OCI-LY1 (cell line): ENCODE measurements around the gene DHRS7B.

Experiments used
- H2AFZ ChIP-seq: fragments of 200-600 bp; sonication (generic), shearing (Covaris generic); 2 replicates; pipeline ENCODE4 v1.6.0; 2014; ENCODE audit warnings: antibody characterized with exemption, mild to moderate bottlenecking, low read length
- H3F3A ChIP-seq: fragments of 200-600 bp; sonication (generic), shearing (Covaris generic); 2 replicates; pipeline ENCODE4 v1.6.0; 2014; ENCODE audit warnings: mild to moderate bottlenecking, antibody characterized with exemption, low read length, moderate library complexity; ENCODE audit not compliant: insufficient read depth
- H3K27ac ChIP-seq: fragments of 200-600 bp; sonication (generic); 2 replicates; pipeline ENCODE4 v1.5.1; 2014; ENCODE audit warnings: low read length, mixed run types, mild to moderate bottlenecking, low read depth; ENCODE audit not compliant: poor library complexity, severe bottlenecking
- H3K27me3 ChIP-seq: fragments of 200-600 bp; sonication (generic); 2 replicates; pipeline ENCODE4 v1.6.0; 2014; ENCODE audit warnings: antibody characterized with exemption, mild to moderate bottlenecking, low read length, moderate library complexity; ENCODE audit not compliant: insufficient read depth
- H3K36me3 ChIP-seq: fragments of 200-600 bp; sonication (generic); 2 replicates; pipeline ENCODE4 v1.6.1; 2014; ENCODE audit warnings: mild to moderate bottlenecking, antibody characterized with exemption, low read length, moderate library complexity, mixed read lengths; ENCODE audit not compliant: insufficient read depth
- H3K4me1 ChIP-seq: fragments of 200-600 bp; sonication (generic); 2 replicates; pipeline ENCODE4 v1.5.1; 2014; ENCODE audit warnings: mild to moderate bottlenecking, low read length, moderate library complexity; ENCODE audit not compliant: insufficient read depth, severe bottlenecking
- H3K4me2 ChIP-seq: fragments of 200-600 bp; sonication (generic), shearing (Covaris generic); 2 replicates; pipeline ENCODE4 v1.6.1; 2014; ENCODE audit warnings: low read length
- H3K4me3 ChIP-seq: fragments of 200-600 bp; sonication (generic); 2 replicates; pipeline ENCODE4 v1.5.1; 2014; ENCODE audit warnings: low read length, low read depth, mild to moderate bottlenecking, mixed read lengths; ENCODE audit not compliant: poor library complexity, severe bottlenecking
- H3K79me2 ChIP-seq: fragments of 200-600 bp; shearing (Covaris generic); 2 replicates; pipeline ENCODE4 v1.6.1; 2016; ENCODE audit warnings: mixed run types, low read length, mixed read lengths; ENCODE audit not compliant: insufficient read depth
- H3K9ac ChIP-seq: fragments of 200-600 bp; sonication (generic), shearing (Covaris generic); 2 replicates; pipeline ENCODE4 v1.6.1; 2014; ENCODE audit warnings: mild to moderate bottlenecking, low read length, mixed read lengths
- H3K9me2 ChIP-seq: fragments of 200-600 bp; sonication (generic), shearing (Covaris generic); 2 replicates; pipeline ENCODE4 v1.6.1; 2014; ENCODE audit warnings: low read depth, mild to moderate bottlenecking, low read length, mixed read lengths
- H3K9me3 ChIP-seq: fragments of 200-600 bp; shearing (Covaris generic); 2 replicates; pipeline ENCODE4 v1.6.1; 2014; ENCODE audit warnings: low read length, mixed read lengths
- H4K20me1 ChIP-seq: fragments of 200-600 bp; sonication (generic), shearing (Covaris generic); 2 replicates; pipeline ENCODE4 v1.6.0; 2016; ENCODE audit warnings: mild to moderate bottlenecking, low read length; ENCODE audit not compliant: insufficient read depth
- EZH2 ChIP-seq: fragments of 200-600 bp; sonication (generic), shearing (Covaris generic); IDR thresholded peaks from 2 replicates; pipeline ENCODE4 v1.8.0; 2017; ENCODE audit warnings: borderline replicate concordance, mixed run types, mild to moderate bottlenecking, antibody characterized with exemption, low read length, moderate library complexity, mixed read lengths
- TF ChIP-seq, protein P1 (sequence below): fragments of 200-600 bp; sonication (generic), shearing (Covaris generic); IDR thresholded peaks from 2 replicates; pipeline ENCODE4 v1.5.1; 2017; ENCODE audit warnings: mild to moderate bottlenecking, antibody characterized with exemption, low read length, moderate library complexity, mixed read lengths

Gene DHRS7B

DNA sequence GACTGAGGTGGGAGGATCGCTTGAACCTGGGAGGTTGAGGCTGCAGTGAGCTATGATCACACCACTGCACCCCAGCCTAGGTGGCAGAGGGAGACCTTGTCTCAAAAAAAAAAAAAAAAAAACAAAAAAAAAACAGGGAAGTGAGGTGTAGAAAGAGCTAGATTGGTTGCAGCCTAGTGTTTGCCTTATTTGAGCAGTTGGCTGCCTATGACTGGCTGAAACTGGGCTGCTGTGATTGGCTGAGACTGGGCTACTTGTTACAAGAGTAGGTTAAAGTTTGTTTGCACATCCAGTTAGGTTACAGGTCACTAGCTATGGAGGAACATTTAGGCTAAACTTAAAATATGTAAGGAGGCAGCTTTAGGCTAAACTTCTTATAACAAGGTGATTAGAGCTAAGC, 5.7 kb downstream of the DHRS7B start:
- no peaks in the 10 kb centered on the region for H3K9me2 ChIP-seq
- H3K9ac ChIP-seq: no peak overlapping the region
- H3K4me2 ChIP-seq: no peak overlapping the region
- H2AFZ ChIP-seq: no peak overlapping the region
- no peaks in the 10 kb centered on the region for H3F3A ChIP-seq
- H3K4me3 ChIP-seq: no peak overlapping the region
- H3K36me3 ChIP-seq: no peaks in the 10 kb centered on the region
- TF ChIP-seq, protein P1, sequence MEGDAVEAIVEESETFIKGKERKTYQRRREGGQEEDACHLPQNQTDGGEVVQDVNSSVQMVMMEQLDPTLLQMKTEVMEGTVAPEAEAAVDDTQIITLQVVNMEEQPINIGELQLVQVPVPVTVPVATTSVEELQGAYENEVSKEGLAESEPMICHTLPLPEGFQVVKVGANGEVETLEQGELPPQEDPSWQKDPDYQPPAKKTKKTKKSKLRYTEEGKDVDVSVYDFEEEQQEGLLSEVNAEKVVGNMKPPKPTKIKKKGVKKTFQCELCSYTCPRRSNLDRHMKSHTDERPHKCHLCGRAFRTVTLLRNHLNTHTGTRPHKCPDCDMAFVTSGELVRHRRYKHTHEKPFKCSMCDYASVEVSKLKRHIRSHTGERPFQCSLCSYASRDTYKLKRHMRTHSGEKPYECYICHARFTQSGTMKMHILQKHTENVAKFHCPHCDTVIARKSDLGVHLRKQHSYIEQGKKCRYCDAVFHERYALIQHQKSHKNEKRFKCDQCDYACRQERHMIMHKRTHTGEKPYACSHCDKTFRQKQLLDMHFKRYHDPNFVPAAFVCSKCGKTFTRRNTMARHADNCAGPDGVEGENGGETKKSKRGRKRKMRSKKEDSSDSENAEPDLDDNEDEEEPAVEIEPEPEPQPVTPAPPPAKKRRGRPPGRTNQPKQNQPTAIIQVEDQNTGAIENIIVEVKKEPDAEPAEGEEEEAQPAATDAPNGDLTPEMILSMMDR: no peak
- TF ChIP-seq EZH2: no peak
- H3K79me2 ChIP-seq: peaks cover 10% of the 10 kb centered on the region
- no peak overlapping the region for H3K27ac ChIP-seq
- no peaks in the 10 kb centered on the region for H4K20me1 ChIP-seq
- peaks cover 9% of the 10 kb centered on the region for H3K4me1 ChIP-seq
- no peaks in the 10 kb centered on the region for H3K27me3 ChIP-seq
- H3K9me3 ChIP-seq: 0 out of 2 replicates have a peak, but pooled peaks cover 4% of the 10 kb centered on the region

DNA sequence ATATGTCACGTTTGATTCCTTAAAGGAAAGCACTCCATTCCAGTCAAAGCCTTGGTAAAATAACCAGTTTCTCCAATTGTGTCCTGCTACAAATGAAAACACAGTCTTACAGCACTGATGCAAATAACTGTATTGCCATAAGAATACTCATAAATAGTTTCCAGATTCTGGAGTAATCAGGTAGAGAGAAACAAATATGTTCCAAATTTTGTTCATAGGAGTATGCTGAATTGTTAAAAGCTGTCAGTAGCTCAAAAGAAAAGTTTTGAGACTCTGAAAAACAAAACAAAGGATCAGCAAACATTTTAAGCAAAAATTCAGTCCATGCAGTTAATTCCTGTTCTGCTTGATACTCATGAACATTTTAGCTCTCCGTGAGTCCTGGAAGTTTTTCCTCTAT, 7.8 kb downstream of the DHRS7B start:
- Histone ChIP-seq H3K9me2 (no peaks in the 10 kb centered on the region), H3K27ac (no peak overlapping the region), H3K4me2 (no peak overlapping the region), H3K9ac (no peak overlapping the region), H3K79me2 (0 out of 2 replicates have a peak, but pooled peaks cover 3% of the 10 kb centered on the region), H2AFZ (no peak overlapping the region), H3K9me3 (peaks cover 8% of the 10 kb centered on the region; the same call in 1 of the 2 replicates), H3F3A (no peaks in the 10 kb centered on the region), H3K4me3 (no peak overlapping the region), H3K27me3 (no peaks in the 10 kb centered on the region), H3K4me1 (no peaks in the 10 kb centered on the region), H3K36me3 (no peaks in the 10 kb centered on the region; the same call in 1 of the 2 replicates), H4K20me1 (no peaks in the 10 kb centered on the region)
- TF ChIP-seq EZH2: no peak
- TF ChIP-seq, protein P1: no peak

DNA sequence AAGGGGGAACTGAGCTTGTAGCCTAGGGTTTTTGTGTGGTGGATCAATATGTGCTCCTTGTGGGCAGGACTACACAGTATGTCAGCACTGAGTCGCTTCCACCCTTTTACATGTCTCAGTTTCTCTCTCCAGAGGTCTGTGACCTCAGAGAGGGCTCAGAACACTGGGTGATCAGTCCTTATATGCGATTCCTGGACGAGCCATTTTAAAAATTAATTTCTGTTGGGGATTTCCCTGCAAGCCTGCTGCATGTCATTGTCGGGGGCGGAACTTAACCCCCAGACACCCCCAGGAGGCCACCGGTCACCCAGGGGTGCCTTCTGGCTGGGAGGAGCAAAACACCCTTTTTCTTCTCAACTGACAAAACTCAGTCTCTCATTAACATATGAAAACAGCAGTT, 14.1 kb downstream of the DHRS7B start:
- Histone ChIP-seq H3K36me3 (no peaks in the 10 kb centered on the region; the same call in 1 of the 2 replicates), H3K27ac (peak overlapping the region; percentile 75), H2AFZ (no peak overlapping the region), H3K4me2 (peak overlapping the region; percentile 43), H3K4me1 (peaks cover 28% of the 10 kb centered on the region), H3K9me3 (peaks cover 4% of the 10 kb centered on the region; the same call in 1 of the 2 replicates), H3K4me3 (peak overlapping the region; percentile 34), H4K20me1 (no peaks in the 10 kb centered on the region), H3K9ac (peak overlapping the region; percentile 36; the same call in 1 of the 2 replicates), H3K9me2 (no peaks in the 10 kb centered on the region), H3F3A (no peaks in the 10 kb centered on the region), H3K79me2 (no peaks in the 10 kb centered on the region), H3K27me3 (no peaks in the 10 kb centered on the region)
- TF ChIP-seq, protein P1: no peak
- no peak for TF ChIP-seq EZH2
